ENCODE results near the gene PPP1R12A.

- no peak for TF ChIP-seq EP300 (IDR thresholded peaks at IDR 0.05)
- TF ChIP-seq CTCF (IDR thresholded peaks at IDR 0.05), result no peak
- no peak for TF ChIP-seq POLR2A (IDR thresholded peaks at IDR 0.05)
Observed at GRCh38 chr12:79949098-79949497, 14.2 kb upstream of the PPP1R12A start.
